HL-60 (cell line): Measurements from ENCODE around the gene ZNF275.

Experiments
- CTCF ChIP-seq: IDR thresholded peaks from one replicate; pipeline ENCODE4 v1.5.1; 2011; ENCODE audit warnings: low read length, control low read depth, inconsistent platforms; ENCODE audit not compliant: insufficient read depth
- GABPA ChIP-seq: IDR thresholded peaks from 2 replicates; pipeline ENCODE4 v1.6.1; 2012; ENCODE audit warnings: low read depth
- POLR2AphosphoS5 ChIP-seq: IDR thresholded peaks from 2 replicates; pipeline ENCODE4 v1.6.1; 2012; ENCODE audit warnings: low read depth

GRCh38 chrX:153386097-153386496 lies 52.1 kb downstream of the ZNF275 start:
- TF ChIP-seq CTCF (no peak), GABPA (no peak), POLR2AphosphoS5 (no peak)
